D721Med (cell line): ENCODE data around the gene ATIC.

ENCODE experiments used
- DNase-seq: peaks from one replicate; pipeline ENCODE4 v3.0.0; 2011; ENCODE audit warnings: low spot score; ENCODE audit not compliant: insufficient read length
- FAIRE-seq: peaks from 2 replicates; lab custom pipeline; 2011; peaks lifted over from hg19 to GRCh38; lab: Jason Lieb, UNC
- TF ChIP-seq, protein P1 (sequence below): IDR thresholded peaks from 2 replicates; pipeline ENCODE4 v1.5.1; 2012; ENCODE audit warnings: mild to moderate bottlenecking, control low read depth; ENCODE audit not compliant: insufficient read depth; ENCODE audit errors: missing control alignments

The ATIC gene

DNA sequence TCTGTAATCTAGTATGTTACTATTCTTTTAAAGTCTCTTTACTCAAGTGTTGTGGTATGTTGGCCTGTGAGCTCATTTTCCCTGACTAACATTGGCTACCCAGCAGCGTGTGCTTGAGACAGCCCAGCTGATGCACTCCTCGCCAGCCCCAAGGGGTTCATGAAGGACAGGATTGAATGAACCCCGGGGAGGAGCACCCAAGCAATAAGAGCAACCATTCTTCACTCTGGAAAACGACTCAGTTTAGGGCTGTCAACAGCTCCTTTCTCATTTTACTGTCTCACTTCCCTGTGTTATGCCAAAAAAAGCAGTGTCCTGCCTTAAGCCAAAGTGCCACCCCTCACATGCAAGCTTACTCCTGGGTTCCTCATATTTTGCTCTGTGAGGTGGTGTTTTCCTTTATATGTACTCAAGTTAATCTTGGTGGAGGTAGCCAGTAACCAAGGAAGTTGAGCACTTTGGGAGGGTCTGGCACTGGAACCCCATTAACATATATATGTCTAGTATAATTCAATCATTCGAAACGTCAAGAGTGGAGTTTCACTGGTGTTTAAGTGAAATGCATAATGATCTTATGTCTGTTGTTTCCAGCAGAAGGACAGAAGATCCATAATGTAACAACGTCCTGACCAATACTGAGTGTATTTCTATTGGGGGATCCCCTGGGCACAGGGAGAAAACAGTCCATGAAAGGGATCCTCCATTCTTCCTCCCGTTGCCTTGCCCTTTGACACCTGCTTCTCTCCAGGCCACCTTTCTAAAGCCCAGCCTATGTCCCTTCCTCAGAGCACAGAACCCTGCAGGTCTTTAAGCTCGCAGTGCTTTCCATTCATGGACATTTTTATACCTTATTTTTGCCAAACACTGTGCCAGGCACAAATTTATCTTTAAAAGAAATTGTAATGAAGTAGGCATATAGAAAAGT lies 43.2 kb downstream of the ATIC start:
- FAIRE-seq = no peak
- no peak for DNase-seq

DNA sequence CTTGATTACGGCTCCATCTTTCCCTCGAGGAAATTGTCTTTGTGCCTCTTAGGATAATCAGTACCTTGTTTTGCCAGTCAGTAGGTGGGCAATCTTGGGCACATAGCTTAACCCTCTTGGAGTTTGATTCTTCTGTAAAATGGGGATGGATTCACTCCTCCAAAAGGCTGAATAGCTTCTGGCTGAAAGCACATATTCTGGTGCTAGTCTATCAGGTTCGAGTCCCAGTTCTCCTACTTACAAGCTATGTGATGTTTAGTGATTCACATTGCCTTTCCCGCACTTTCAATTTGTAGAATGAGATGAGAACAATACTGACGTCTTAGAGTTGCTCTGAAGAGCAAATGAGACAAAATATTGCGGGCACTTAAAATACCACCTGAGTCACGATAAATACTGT lies 43.9 kb downstream of the ATIC start:
- DNase-seq = no peak
- FAIRE-seq = no peak
- TF ChIP-seq, protein P1, sequence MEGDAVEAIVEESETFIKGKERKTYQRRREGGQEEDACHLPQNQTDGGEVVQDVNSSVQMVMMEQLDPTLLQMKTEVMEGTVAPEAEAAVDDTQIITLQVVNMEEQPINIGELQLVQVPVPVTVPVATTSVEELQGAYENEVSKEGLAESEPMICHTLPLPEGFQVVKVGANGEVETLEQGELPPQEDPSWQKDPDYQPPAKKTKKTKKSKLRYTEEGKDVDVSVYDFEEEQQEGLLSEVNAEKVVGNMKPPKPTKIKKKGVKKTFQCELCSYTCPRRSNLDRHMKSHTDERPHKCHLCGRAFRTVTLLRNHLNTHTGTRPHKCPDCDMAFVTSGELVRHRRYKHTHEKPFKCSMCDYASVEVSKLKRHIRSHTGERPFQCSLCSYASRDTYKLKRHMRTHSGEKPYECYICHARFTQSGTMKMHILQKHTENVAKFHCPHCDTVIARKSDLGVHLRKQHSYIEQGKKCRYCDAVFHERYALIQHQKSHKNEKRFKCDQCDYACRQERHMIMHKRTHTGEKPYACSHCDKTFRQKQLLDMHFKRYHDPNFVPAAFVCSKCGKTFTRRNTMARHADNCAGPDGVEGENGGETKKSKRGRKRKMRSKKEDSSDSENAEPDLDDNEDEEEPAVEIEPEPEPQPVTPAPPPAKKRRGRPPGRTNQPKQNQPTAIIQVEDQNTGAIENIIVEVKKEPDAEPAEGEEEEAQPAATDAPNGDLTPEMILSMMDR = no peak

More for the DNA sequence above, 43.2 kb downstream of the ATIC start:
- TF ChIP-seq, protein P1 = no peak

DNA sequence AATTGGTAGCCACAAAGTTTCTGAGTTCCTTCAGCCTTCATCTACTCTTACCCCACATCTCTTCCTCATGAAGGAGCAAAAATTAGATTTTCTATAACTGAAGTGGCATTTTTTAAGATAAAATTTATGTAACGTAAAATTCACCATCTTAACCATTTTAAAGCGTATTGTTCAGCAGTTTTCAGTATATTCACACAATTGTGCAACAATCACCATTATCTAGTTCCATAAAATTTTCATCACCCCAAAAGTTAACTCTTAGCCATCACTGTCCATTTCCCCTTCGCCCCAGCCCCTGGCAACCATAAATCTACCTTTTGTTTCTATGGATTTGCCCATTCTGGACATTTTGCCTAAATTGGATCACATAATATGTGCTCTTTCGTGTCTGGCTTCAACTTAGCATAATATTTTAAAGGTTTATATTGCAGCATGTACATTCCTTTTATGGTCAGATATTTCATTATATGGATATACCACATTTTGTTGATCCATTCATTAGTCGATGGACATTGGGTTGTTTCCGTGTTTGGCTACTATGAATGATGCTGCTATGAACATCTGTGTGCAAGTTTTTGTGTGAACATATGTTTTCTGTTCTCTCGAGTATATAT lies 44.6 kb downstream of the ATIC start:
- DNase-seq (no peak), FAIRE-seq (no peak)
- TF ChIP-seq, protein P1 = no peak

DNA sequence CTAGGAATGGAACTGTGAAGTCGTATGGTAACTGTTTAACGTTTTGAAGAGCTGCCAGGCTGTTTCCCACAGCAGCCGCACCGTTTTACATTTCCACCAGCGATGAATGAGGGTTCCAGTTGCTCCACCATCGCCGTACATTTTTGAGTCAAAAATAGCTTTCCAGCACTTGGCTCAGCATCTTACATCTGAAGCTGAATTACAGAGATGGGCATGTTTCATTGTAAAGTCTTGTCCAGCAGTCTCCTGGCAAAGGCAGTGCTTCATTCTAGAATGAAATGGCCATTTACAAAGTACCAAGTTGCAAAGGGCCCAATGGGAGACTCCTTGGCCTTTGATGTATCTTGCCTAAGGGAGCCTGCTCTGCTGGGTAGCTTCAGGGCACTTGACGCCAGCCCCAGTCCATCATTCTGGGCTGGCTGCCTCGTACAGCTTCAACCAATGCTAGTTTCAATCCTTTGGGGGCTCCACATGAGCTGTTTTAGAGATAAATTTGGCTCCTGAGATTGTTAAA lies 45.1 kb downstream of the ATIC start:
- no peak for FAIRE-seq
- no peak for DNase-seq
- TF ChIP-seq, protein P1 = no peak

DNA sequence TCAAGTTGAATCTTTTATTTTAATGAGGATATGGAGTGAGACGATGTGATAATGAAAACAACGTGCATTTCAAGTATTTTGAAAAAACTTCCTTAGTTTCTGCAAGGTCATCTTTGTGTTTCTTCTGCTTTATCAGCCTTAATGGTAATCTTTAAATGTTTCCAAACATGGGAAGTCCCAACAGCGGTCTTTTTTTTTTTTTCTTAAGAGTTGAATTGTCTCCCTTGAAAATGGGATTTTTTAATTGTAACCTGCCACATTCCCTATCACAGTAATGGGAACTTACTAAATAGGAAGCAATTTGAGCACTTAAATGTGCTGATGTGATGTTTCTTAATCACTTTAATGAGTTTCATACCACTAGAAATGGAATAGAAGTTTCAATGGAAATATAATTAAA lies 45.8 kb downstream of the ATIC start:
- no peak for FAIRE-seq
- no peak for DNase-seq
- TF ChIP-seq, protein P1 = no peak

DNA sequence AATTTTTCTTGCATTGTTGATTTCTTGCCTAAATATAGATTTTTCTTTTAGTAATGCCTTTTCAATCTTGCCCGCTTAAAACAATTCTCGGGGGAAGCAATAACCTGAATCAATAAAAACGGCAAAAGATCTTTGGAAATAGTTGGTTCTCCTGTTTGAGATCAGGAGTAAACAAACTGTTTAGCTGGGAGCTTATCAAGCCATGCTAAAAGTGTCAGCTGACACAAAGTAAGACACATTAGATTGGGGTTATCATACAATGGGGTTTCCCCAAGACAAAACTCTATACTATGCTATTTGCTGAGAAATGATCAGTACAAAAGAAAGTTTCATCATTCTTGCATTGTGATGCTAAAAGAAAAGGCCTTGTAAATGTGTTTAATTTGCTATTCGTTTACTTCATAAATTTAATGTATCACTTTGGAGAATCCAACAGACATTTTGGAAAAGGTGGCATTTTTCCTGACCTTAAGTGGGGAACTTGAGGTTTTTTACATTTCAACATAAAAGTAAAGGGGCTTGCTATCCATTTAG lies 46.5 kb downstream of the ATIC start:
- no peak for DNase-seq
- TF ChIP-seq, protein P1 = no peak
- FAIRE-seq = no peak
